ENCODE data around the gene LDLRAD4.

The LDLRAD4 gene

GRCh38 chr18:13503836-13504235 is 285.3 kb downstream of the LDLRAD4 start:
- DNase-seq (ENCODE audit: insufficient read length, low spot score), result no peak
- no peak for TF ChIP-seq PAX5 (IDR thresholded peaks at IDR 0.05; ENCODE audit: insufficient read depth, low read length, severe bottlenecking)
- no peak for TF ChIP-seq POLR2AphosphoS5 (IDR thresholded peaks at IDR 0.05; ENCODE audit: low read depth, low read length)
- TF ChIP-seq POU2F2 (IDR thresholded peaks at IDR 0.05; ENCODE audit: low read depth, low read length), result no peak
- no peak for TF ChIP-seq TAF1 (IDR thresholded peaks at IDR 0.05; ENCODE audit: low read depth, low read length)
- FAIRE-seq, result no peak

GRCh38 chr18:13505780-13506345 is 287.3 kb downstream of the LDLRAD4 start:
- TF ChIP-seq SPI1 (IDR thresholded peaks at IDR 0.05; ENCODE audit: low read depth, low read length) (no peak), POLR2A (IDR thresholded peaks at IDR 0.05; ENCODE audit: low read depth, low read length) (no peak), POU2F2 (IDR thresholded peaks at IDR 0.05; ENCODE audit: low read depth, low read length) (no peak), PAX5 (IDR thresholded peaks at IDR 0.05; ENCODE audit: insufficient read depth, low read length, severe bottlenecking) (no peak), TAF1 (IDR thresholded peaks at IDR 0.05; ENCODE audit: low read depth, low read length) (no peak), POLR2AphosphoS5 (IDR thresholded peaks at IDR 0.05; ENCODE audit: low read depth, low read length) (no peak)
- DNase-seq (ENCODE audit: insufficient read length, low spot score) (no peak), FAIRE-seq (no peak)

- FAIRE-seq, result no peak
- no peak for TF ChIP-seq PAX5 (IDR thresholded peaks at IDR 0.05; ENCODE audit: insufficient read depth, low read length, severe bottlenecking)
- TF ChIP-seq POU2F2 (IDR thresholded peaks at IDR 0.05; ENCODE audit: low read depth, low read length), result no peak
- no peak for TF ChIP-seq POLR2AphosphoS5 (IDR thresholded peaks at IDR 0.05; ENCODE audit: low read depth, low read length)
- no peak for TF ChIP-seq TAF1 (IDR thresholded peaks at IDR 0.05; ENCODE audit: low read depth, low read length)
- no peak for TF ChIP-seq SPI1 (IDR thresholded peaks at IDR 0.05; ENCODE audit: low read depth, low read length)
- no peak for TF ChIP-seq POLR2A (IDR thresholded peaks at IDR 0.05; ENCODE audit: low read depth, low read length)
- no peak for DNase-seq (ENCODE audit: insufficient read length, low spot score)
Measured at GRCh38 chr18:13510594-13510993, 292.0 kb downstream of the LDLRAD4 start.

- FAIRE-seq (peak; percentile 26), DNase-seq (ENCODE audit: insufficient read length, low spot score) (no peak)
Measured at GRCh38 chr18:13511961-13512577, 293.5 kb downstream of the LDLRAD4 start.

GRCh38 chr18:13513021-13513420 is 294.5 kb downstream of the LDLRAD4 start:
- DNase-seq (ENCODE audit: insufficient read length, low spot score) (no peak), FAIRE-seq (no peak)
- no peak for TF ChIP-seq TAF1 (IDR thresholded peaks at IDR 0.05; ENCODE audit: low read depth, low read length)
- no peak for TF ChIP-seq POLR2A (IDR thresholded peaks at IDR 0.05; ENCODE audit: low read depth, low read length)
- TF ChIP-seq SPI1 (IDR thresholded peaks at IDR 0.05; ENCODE audit: low read depth, low read length), result no peak
- no peak for TF ChIP-seq POU2F2 (IDR thresholded peaks at IDR 0.05; ENCODE audit: low read depth, low read length)
- TF ChIP-seq PAX5 (IDR thresholded peaks at IDR 0.05; ENCODE audit: insufficient read depth, low read length, severe bottlenecking), result no peak
- TF ChIP-seq POLR2AphosphoS5 (IDR thresholded peaks at IDR 0.05; ENCODE audit: low read depth, low read length), result no peak

More at GRCh38 chr18:13511961-13512577, 293.5 kb downstream of the LDLRAD4 start:
- TF ChIP-seq SPI1 (IDR thresholded peaks at IDR 0.05; ENCODE audit: low read depth, low read length) (no peak), POLR2A (IDR thresholded peaks at IDR 0.05; ENCODE audit: low read depth, low read length) (no peak), PAX5 (IDR thresholded peaks at IDR 0.05; ENCODE audit: insufficient read depth, low read length, severe bottlenecking) (no peak), POLR2AphosphoS5 (IDR thresholded peaks at IDR 0.05; ENCODE audit: low read depth, low read length) (no peak), TAF1 (IDR thresholded peaks at IDR 0.05; ENCODE audit: low read depth, low read length) (no peak), POU2F2 (IDR thresholded peaks at IDR 0.05; ENCODE audit: low read depth, low read length) (no peak)

GRCh38 chr18:13513481-13513880 is 294.9 kb downstream of the LDLRAD4 start:
- no peak for TF ChIP-seq POLR2A (IDR thresholded peaks at IDR 0.05; ENCODE audit: low read depth, low read length)
- no peak for TF ChIP-seq PAX5 (IDR thresholded peaks at IDR 0.05; ENCODE audit: insufficient read depth, low read length, severe bottlenecking)
- TF ChIP-seq SPI1 (IDR thresholded peaks at IDR 0.05; ENCODE audit: low read depth, low read length), result no peak
- no peak for TF ChIP-seq TAF1 (IDR thresholded peaks at IDR 0.05; ENCODE audit: low read depth, low read length)
- TF ChIP-seq POLR2AphosphoS5 (IDR thresholded peaks at IDR 0.05; ENCODE audit: low read depth, low read length), result no peak
- no peak for TF ChIP-seq POU2F2 (IDR thresholded peaks at IDR 0.05; ENCODE audit: low read depth, low read length)
- no peak for FAIRE-seq

GRCh38 chr18:13514558-13514957 is 296.0 kb downstream of the LDLRAD4 start:
- FAIRE-seq (no peak), DNase-seq (ENCODE audit: insufficient read length, low spot score) (no peak)
- TF ChIP-seq PAX5 (IDR thresholded peaks at IDR 0.05; ENCODE audit: insufficient read depth, low read length, severe bottlenecking) (no peak), TAF1 (IDR thresholded peaks at IDR 0.05; ENCODE audit: low read depth, low read length) (no peak), SPI1 (IDR thresholded peaks at IDR 0.05; ENCODE audit: low read depth, low read length) (no peak), POLR2A (IDR thresholded peaks at IDR 0.05; ENCODE audit: low read depth, low read length) (no peak)

More at GRCh38 chr18:13513481-13513880, 294.9 kb downstream of the LDLRAD4 start:
- no peak for DNase-seq (ENCODE audit: insufficient read length, low spot score)

- TF ChIP-seq POLR2A (IDR thresholded peaks at IDR 0.05; ENCODE audit: low read depth, low read length), result no peak
- no peak for TF ChIP-seq POLR2AphosphoS5 (IDR thresholded peaks at IDR 0.05; ENCODE audit: low read depth, low read length)
- TF ChIP-seq SPI1 (IDR thresholded peaks at IDR 0.05; ENCODE audit: low read depth, low read length), result no peak
- no peak for TF ChIP-seq PAX5 (IDR thresholded peaks at IDR 0.05; ENCODE audit: insufficient read depth, low read length, severe bottlenecking)
- no peak for TF ChIP-seq POU2F2 (IDR thresholded peaks at IDR 0.05; ENCODE audit: low read depth, low read length)
- TF ChIP-seq TAF1 (IDR thresholded peaks at IDR 0.05; ENCODE audit: low read depth, low read length), result no peak
- DNase-seq (ENCODE audit: insufficient read length, low spot score) (no peak), FAIRE-seq (no peak)
Measured at GRCh38 chr18:13516855-13517254, 298.3 kb downstream of the LDLRAD4 start.

- no peak for FAIRE-seq
- TF ChIP-seq POLR2A (IDR thresholded peaks at IDR 0.05; ENCODE audit: low read depth, low read length) (no peak), POLR2AphosphoS5 (IDR thresholded peaks at IDR 0.05; ENCODE audit: low read depth, low read length) (no peak), TAF1 (IDR thresholded peaks at IDR 0.05; ENCODE audit: low read depth, low read length) (no peak), PAX5 (IDR thresholded peaks at IDR 0.05; ENCODE audit: insufficient read depth, low read length, severe bottlenecking) (no peak), SPI1 (IDR thresholded peaks at IDR 0.05; ENCODE audit: low read depth, low read length) (no peak), POU2F2 (IDR thresholded peaks at IDR 0.05; ENCODE audit: low read depth, low read length) (no peak)
- no peak for DNase-seq (ENCODE audit: insufficient read length, low spot score)
Measured at GRCh38 chr18:13517369-13517768, 298.8 kb downstream of the LDLRAD4 start.

Data from GM12891 (cell line).